ENCODE results near the gene NKIRAS1.
"Not testable (repeated sequence)": the region's sequence is repeated elsewhere in the genome, so short reads cannot be mapped to it uniquely, and the experiment has no call there.

NKIRAS1 gene

DNA sequence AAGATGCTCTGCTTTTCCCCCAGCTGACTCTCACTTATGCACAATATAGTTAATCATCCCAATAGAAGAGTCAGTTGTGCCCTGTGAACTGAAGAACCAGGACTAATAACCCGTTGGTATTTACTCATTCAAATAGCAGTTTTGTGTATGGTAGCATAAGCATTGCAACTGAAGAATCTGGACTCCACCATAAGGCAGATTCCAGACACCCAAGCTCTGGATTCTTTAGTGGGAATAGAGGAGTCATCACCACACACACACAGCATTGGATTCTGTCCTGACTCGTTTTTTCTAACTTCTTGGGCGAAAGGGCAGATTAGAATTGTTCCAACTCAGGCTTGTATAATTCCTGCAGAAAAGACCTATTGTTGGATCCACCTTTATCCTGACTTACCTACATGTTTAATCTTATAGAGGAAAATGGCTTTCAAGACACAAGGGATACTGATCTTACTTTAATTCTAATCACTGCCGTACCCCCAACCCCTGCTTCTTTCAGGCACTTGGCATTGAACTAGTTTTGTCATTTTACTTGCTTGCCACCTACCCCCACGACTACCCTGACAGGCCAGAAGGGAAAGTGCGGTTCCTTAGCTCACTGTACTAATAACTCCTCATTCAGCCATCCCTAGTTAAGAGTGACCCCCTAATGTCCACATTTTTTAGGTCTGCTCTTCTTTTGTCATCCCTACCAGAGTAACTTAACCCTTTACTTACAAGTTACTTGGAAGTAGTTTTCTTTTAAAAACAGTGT, 42.3 kb downstream of the NKIRAS1 start:
- in situ Hi-C loops (cut with HindIII; ENCODE audit: low sequenced_read_pairs): no loop called here
- H3K4me3 ChIP-seq (ENCODE audit: low read depth, low read length): no peak overlapping the region
- DNase-seq (ENCODE audit: low read depth, low spot score): peak; percentile 72
- TF ChIP-seq, protein P1, sequence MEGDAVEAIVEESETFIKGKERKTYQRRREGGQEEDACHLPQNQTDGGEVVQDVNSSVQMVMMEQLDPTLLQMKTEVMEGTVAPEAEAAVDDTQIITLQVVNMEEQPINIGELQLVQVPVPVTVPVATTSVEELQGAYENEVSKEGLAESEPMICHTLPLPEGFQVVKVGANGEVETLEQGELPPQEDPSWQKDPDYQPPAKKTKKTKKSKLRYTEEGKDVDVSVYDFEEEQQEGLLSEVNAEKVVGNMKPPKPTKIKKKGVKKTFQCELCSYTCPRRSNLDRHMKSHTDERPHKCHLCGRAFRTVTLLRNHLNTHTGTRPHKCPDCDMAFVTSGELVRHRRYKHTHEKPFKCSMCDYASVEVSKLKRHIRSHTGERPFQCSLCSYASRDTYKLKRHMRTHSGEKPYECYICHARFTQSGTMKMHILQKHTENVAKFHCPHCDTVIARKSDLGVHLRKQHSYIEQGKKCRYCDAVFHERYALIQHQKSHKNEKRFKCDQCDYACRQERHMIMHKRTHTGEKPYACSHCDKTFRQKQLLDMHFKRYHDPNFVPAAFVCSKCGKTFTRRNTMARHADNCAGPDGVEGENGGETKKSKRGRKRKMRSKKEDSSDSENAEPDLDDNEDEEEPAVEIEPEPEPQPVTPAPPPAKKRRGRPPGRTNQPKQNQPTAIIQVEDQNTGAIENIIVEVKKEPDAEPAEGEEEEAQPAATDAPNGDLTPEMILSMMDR (IDR thresholded peaks at IDR 0.05; ENCODE audit: low read depth, low read length): no peak

DNA sequence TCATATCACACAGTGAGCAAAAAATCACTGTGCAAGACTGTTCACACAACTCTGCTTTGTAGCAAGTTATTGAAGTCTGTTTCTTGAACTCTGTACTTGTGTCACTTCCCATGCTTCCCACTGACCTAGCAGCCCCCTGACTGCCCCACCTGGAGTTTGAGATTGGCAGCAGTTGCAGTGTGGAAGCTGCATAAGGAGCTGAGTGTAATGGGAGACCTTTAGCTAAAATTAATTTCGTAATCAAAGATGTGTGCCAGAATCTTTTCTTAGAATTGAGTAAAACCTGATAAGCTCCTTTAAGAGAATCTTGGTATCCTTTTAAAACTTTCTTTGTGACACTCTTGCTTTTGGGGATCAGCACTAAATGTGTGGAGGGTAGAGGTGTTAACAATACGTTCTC, 42.8 kb downstream of the NKIRAS1 start:
- DNase-seq (ENCODE audit: low read depth, low spot score): peak; percentile 23
- H3K4me3 ChIP-seq (ENCODE audit: low read depth, low read length): no peak overlapping the region
- TF ChIP-seq, protein P1 (IDR thresholded peaks at IDR 0.05; ENCODE audit: low read depth, low read length): no peak
- in situ Hi-C loops (cut with HindIII; ENCODE audit: low sequenced_read_pairs): no loop called here

DNA sequence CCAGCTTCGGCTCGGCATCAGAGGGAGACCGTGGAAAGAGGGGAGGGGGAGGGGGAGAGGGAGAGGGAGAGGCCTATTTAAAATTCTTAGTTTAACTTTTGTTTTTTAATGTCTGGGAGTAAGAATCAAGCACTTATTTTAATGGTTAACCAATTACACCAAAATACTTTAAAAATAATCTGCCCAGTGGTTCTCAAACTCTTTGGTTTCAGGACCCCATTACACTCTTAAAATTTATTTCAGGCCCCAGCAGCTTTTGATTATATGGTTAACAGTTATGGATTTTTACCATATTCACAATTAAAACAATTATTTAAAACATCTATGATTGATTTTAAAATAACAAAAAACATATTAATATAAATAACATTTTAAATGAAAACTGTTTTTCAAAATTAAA, 44.5 kb downstream of the NKIRAS1 start:
- TF ChIP-seq, protein P1 (IDR thresholded peaks at IDR 0.05; ENCODE audit: low read depth, low read length): no peak
- no peak overlapping the region for H3K4me3 ChIP-seq (ENCODE audit: low read depth, low read length)
- no peak for DNase-seq (ENCODE audit: low read depth, low spot score)
- in situ Hi-C loops (cut with HindIII; ENCODE audit: low sequenced_read_pairs): no loop called here

DNA sequence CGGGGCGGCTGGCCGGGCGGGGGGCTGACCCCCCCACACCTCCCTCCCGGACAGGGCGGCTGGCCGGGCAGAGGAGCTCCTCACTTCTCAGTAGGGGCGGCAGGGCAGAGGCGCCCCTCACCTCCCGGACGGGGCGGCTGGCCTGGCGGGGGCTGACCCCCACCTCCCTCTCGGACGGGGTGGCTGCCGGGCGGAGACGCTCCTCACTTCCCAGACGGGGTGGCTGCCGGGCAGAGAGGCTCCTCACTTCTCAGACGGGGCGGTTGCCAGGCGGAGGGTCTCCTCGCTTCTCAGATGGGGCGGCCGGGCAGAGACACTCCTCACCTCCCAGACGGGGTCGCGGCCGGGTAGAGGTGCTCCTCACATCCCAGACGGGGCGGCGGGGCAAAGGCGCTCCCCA, 45.4 kb downstream of the NKIRAS1 start:
- H3K4me3 ChIP-seq (ENCODE audit: low read depth, low read length); in situ Hi-C loops (cut with HindIII; ENCODE audit: low sequenced_read_pairs); DNase-seq (ENCODE audit: low read depth, low spot score): not testable (repeated sequence)

DNA sequence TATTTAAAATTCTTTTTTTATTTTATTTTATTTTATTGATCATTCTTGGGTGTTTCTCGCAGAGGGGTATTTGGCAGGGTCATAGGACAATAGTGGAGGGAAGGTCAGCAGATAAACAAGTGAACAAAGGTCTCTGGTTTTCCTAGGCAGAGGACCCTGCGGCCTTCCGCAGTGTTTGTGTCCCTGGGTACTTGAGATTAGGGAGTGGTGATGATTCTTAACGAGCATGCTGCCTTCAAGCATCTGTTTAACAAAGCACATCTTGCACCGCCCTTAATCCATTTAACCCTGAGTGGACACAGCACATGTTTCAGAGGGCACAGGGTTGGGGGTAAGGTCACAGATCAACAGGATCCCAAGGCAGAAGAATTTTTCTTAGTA, 46.1 kb downstream of the NKIRAS1 start:
- DNase-seq (ENCODE audit: low read depth, low spot score); in situ Hi-C loops (cut with HindIII; ENCODE audit: low sequenced_read_pairs); H3K4me3 ChIP-seq (ENCODE audit: low read depth, low read length): not testable (repeated sequence)

DNA sequence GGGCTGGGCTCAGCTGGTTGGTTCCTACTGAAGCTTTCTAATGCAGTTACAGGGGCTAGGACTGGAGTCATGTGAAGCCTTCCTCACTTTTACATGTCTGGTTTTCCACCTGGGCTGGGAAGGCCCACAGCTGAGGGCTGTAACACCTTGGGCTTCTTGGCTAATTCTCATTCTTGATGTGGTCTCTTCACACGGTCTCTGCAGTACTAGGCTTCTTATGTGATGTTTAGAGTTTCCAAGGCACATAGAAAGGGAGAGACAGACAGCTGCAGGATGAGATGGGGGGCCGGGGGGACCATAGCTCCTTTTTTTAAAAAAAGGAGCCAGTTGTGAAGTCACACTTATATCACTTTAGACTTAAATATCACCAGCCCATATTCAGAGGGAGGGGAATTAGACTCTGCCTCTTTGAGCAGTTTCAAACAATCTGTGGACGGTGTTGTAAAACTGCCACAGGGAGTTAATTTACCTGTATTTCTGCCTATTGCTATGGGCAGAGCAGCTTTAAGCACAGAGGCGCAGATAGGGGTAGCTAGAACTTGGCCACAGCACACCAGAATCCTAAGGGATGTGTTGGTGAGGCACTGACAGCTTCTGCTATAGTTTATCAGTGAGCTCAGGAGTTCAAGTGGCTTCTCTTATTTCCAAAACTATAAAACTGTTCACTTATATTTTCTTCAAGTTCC, 46.7 kb downstream of the NKIRAS1 start:
- in situ Hi-C loops (cut with HindIII; ENCODE audit: low sequenced_read_pairs): no loop called here
- TF ChIP-seq, protein P1 (IDR thresholded peaks at IDR 0.05; ENCODE audit: low read depth, low read length): no peak
- no peak overlapping the region for H3K4me3 ChIP-seq (ENCODE audit: low read depth, low read length)
- DNase-seq (ENCODE audit: low read depth, low spot score): no peak

DNA sequence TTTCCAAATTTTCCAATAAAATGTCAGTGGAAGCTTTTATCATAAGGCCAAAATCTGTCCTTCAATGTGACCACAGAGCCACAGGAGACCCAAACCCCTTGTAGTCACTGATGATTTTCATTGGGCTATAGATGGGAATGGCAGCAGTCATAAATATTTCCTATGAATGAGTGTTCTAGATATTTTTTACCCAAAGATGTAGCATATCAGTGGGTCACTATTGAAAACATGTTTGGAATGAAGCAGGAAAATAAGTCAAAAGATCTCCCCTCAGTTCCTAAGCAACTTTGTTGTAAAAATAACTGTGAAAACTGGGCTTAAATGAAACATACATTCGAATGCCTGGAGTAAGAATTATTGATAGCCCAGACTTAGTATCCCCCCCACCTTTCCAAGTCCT, 49.0 kb downstream of the NKIRAS1 start:
- in situ Hi-C loops (cut with HindIII; ENCODE audit: low sequenced_read_pairs): no loop called here
- DNase-seq (ENCODE audit: low read depth, low spot score): no peak
- no peak overlapping the region for H3K4me3 ChIP-seq (ENCODE audit: low read depth, low read length)
- TF ChIP-seq, protein P1 (IDR thresholded peaks at IDR 0.05; ENCODE audit: low read depth, low read length): no peak

Measured in astrocyte of the spinal cord (primary cell).